NCI-H1436 (cell line): Measurements from ENCODE around the gene TRMT61A.

Source experiments
- DNase-seq: peaks from one replicate; lab custom pipeline; 2025; lab: John Stamatoyannopoulos, UW

The TRMT61A gene

DNA sequence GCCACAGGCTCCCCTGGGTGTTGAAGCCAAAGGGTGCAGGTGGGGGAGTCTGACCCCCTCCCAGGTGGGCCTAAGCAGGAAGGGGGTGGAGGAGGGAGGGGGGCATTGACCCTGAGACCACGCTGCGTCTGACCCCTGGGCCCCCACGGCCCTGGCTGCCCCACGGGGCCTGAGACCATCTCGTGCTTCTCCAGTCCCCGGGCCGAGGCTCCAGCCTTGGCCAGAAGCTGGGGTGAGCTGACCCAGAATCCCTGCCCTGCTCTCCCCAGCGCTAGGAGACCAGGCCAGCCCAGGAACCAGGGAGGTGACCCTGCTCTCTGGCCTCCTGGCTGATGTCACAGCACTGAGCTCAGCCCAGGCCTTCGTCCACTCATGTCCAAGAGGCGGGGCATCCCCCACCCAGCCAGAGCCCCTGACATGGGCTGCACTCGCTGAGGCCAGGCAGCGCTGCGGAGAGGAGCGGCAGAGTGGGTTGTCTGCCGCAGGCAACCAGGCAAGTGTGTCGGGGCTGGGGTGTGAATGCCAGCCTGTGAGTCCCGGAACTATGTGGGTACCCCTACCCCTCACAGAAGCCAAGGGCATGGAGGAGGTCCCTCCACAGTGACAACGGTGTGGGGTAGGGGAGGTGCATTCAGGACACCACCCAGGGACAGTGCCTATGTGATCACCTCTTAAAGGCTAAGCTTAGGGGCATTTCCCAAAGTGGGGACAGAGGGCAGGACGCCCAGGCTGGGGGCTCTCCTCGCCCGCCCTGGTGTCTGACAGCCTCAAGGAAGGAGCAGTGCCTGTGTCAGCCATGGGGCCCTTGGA, 6.3 kb downstream of the TRMT61A start:
- DNase-seq, result no peak

DNA sequence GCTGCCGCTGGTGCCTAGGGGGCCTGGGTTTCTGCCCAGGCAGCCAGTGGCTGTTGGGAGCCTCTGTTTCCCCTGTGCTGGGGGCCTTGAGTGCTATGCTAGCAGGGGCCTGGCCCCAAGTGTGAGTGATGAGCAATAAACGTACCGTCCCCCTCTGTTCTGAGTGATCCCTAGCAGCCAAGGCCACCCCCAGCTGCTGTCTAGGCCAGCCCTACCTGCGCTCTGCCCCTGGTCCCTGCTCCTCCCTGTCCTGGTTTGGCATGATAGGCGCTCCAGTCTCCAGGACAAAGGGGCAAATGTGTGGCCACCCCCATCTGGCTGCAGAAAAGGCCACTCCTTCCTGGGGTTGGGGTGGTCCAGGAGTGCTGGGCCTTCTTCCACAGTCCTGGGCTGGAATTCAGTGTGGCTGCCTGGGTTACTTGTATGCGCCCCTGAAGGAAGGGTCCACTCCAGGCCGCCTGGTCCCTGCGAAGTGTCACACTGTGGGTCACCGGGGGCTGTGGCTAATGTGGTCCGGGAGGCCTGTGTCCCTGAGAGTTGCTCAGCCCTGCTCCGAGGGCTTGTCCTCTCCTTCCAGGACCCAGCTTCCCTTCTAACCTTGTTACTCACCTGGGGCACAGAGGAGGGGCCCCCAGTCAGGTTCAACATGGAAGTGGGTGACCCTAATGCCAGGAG, 7.0 kb downstream of the TRMT61A start:
- no peak for DNase-seq

DNA sequence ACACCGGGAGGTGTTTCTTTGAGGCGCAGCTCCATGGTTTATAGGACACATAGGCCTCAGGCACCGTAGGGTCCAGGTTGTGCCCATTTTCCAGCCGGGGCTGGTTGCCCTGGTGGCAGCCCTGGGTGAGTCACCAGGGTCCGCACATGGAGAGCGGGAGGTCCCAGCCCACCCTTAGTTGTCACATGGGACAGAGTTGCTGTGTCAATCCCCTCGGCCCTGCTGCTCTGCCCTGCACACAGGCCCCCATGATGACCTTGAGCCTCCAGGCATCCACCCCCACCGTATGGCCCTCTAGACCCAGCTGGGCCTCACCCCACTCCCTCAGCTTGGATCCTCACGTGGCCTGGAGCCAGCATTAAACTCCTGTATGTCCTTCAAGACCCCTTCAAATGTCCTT, 7.7 kb downstream of the TRMT61A start:
- DNase-seq, result no peak

DNA sequence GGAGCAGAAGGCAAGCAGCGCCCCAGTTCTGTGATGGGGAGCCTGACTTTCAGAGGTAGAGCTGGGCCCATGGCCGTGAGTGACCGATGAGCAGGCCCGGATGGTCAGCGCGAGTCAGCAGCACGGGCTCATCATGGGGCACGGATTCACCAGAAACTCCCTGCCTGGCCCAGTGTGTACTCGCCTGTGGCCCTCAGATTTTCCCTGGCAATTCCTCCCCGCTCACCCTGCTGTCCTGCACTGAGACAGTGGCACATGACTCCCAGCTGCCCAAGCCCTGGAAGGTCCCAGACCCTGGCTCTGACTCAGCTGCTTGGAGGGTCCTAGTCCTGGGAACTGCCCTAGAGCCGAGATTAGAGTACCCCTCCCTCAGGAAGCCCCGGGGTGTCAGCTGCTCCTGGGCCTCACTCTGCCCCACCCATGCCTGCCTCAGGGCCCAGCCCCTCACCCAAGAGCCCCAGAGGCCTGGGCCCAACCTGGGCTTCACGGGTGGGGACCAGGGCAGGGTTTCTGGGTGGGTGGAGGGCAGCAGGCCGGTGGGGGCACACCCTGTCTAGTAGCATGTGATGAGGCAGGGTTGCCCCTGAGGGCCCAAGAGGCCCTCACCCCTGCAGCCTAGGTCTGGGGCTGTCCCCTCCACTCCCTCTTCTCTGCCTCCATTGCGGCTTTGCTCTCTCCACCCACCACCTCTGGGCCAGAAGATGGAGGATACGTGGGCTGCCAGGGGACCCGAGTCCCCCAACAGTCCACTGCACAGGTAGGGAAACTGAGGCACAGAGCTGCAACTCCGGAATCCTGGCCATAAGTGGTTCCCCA, 8.4 kb downstream of the TRMT61A start:
- DNase-seq, result no peak

DNA sequence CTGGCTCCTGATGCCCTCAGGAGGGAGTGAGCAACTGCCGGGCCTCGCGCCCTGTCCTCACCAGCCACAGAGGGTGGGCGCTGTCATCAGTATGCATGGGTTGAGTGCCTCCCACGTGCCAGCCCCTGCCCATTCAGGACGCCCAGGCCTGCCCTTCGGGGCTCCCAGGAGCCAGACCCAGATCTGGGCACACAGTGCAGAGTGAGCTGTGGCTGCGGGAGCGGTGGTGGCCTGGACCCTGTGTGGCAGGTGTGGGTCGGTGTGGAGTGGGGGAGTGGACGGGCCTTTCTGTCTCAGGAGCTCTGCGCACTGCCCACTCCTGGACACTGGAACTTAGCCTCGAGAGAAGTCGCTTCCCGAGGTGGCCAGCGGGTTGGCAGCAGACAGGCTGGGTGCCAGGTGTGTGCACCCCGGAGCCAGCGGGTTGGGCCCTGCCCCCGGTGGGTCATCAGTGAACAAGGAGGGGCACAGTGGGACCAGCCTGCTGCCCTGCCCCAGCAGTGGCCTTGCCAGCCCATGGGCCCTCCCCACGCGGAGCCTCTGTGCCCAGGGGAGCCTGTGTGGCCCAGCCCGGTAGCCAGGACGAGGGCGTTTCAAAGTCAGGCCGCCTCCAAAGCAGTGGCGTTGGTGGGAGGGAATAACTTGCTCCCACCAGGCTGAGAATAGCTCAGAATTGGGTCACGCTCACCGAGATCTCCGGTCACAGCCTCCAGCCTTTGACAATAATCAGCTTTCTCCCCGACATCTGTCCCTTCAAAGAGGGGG, 9.5 kb downstream of the TRMT61A start:
- no peak for DNase-seq

DNA sequence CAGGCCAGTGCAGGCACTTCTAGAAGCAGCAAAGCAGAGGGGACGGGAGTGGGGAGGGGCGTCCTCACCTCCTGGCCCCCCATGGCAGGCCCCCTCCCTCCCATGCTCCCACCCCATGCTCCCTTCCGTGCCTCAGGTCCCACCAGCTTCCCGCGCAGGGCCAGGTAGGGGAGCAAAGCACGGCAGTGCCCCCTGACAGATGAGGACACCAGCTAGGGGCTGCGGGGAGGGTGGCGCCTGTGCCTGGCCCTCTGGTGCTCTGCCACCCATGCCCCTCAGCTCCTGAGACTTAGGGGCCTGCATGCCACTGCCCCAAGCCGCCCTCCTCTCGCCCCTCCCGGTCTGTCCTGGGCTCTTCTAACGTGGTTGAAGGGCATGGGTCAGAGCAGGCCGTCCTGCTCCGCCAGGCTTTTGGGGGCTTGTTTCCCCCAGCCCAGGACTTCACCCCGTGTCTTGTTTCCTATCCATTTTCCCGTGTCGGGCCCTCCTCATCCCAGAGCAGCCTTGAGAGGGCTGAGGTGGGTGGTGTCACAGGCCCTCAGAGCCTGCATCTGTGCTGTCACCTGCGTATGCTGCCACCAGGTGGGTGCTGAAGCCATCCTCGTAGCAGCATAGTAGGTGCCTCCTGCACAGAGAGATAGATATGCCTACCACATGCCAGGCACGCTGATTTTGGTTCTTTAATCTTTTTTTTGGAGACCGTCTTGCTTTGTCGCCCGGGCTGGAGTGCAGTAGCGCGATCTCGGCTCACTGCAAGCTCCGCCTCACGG, 10.2 kb downstream of the TRMT61A start:
- DNase-seq, result no peak

DNA sequence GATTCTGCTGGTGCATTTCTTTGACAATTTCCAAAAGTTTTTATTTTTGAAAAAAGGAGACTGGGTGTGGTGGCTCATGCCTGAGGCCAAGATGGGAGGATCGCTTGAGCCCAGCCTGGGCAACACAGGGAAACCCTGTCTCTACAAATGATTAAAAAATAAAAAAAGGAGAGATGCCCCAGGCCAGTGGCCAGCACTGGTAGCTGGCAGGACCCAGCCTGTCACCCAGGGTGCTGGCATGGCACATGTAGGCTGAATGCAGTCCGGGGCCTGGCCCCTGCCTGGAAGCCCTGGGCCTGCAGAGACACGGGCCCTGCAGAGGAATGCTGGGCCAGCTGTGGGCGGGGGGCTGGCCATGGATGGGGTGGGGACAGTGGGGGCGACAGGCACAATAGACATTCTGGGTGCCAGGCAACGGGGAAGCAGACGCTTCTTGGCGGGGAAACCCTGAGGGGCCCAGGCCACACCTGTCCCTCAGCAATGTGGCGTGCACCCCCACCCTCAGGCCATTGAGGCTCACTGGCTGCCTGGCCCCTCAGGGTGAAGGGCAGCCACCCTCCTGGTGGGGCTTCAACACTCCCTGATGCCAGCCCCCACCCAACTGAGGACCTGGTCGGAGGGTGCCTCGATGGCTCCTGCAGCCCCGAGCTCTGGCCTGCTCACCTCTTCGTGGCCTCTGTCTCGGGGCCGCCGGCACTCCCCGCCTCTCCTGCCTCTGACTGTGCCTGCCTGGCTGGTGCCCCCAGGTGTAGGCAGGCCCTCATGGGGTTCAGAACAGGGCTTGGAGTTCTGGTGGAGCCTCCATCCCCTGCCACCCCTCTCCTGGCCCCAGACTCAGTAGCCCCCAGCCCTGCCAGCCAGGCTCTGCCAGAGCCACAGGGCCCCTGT, 12.1 kb downstream of the TRMT61A start:
- DNase-seq, result no peak

DNA sequence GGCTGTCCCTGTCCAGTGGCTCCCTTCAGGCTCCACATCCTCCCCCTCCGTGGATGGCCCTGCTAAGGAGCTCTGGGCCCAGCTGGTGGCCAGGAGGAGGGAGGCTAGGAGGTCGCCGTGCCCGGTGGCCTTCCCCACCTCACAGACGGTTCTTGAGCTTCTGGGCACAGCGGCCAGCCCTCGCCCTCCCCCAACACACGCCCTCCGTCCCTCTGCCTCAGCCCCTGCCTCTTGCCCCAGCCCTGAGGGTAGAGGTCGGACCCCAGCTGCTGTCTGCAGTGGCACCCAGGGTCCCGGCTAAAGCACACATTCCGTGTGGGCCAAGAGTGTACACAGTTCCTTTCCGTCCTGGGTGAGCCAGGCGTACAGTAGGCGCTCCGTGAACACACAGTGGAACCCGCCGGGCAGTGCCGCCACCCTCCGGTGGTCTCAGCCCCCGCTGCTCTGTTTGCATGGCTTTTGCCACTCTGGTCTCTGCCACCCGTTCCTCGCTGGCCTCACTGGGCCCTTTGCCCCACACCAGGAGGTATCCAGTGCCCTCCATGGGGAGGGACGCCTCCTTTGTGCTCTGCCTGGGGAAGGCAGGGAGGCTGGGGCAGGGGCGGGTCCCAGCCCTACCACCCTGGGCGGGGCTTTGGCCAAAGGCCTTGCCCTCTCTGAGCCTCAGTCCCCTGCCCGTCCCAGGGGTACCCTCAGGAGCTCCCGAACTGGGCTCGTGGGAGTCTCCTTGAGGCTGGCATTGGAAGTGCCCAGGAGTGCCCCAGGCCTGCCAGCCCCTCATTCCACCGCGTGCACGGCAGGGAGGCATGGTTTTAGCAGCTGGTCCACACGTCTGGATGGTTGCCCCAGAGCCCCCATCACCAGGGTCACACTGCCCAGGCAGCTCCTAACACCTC, 13.0 kb downstream of the TRMT61A start:
- no peak for DNase-seq

DNA sequence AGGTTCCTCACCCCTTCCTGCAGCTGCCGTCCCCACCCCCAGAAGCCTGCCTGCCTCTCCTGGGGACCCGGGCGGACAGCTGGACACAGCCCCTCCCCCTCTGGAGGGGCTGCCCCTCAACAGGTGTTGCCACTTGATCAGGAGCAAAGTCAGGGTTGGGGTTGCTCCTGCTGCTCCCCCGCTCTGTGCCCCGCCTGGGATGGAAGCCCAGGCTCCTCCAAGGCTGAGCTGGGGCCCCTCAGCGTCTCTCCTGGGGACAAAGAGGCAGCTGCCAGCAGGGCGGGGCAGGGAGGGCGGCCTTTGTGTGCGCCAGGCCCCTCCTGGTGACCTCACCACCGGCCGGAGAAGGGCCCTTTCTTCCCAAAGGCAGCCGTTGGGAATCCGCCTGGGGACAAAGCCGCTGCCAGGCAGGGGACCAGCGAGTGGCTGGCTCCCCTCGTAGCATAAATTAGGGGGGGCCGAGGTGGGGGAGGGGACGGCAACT, 13.7 kb downstream of the TRMT61A start:
- peak; percentile 78 for DNase-seq

DNA sequence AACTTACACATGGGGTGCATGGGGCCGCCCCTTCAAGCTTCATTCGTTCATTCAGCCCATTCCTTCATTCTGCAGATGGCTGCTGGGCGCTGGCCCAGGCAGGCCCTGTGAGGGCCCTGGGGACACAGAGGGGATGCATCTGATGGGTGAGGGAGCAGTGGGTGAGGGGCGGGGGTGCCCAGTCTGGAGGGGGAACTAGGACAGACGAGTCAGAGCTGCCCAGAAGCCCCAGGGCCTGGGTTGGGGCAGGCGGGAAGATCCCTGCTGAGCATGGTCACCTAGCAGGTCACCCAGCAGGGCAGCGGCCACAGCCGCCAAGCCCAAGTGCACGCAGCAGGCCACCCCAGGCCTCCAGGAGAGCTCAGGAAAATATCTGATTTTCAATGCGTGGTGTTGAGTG, 14.1 kb downstream of the TRMT61A start:
- DNase-seq, result peak; percentile 62

DNA sequence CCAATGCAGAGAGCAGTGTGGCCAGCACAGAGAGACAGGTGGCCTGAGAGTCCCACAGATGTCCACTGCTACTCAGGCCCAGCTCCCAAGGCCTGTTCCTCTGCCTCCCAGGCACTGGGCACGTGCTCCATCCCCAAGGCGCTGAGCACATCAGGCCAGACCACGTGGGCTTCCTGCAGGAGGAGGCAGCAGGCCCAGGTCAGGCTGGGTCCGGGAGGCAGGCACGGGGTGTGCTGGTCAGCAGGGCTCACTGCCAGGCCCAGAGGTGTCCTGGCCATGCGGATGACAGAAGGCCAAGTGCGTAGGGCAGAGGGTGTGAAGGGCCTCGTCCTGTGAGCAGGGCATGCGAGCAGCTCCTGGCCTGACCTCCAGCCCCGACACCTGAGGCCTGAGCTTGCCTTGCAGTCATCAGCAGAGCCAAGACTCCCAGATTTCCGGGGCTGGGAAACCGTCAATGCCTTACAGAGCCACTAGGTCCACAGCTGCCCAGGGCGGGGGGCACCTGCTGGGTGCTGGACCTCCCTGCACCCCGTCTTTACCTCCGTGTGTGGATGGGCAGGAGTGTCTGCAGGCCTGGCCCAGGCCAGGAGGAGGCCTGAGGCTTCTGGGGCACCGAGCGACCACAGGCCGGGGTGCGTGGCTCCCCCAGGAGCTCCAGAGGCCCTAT, 14.9 kb downstream of the TRMT61A start:
- DNase-seq, result no peak

DNA sequence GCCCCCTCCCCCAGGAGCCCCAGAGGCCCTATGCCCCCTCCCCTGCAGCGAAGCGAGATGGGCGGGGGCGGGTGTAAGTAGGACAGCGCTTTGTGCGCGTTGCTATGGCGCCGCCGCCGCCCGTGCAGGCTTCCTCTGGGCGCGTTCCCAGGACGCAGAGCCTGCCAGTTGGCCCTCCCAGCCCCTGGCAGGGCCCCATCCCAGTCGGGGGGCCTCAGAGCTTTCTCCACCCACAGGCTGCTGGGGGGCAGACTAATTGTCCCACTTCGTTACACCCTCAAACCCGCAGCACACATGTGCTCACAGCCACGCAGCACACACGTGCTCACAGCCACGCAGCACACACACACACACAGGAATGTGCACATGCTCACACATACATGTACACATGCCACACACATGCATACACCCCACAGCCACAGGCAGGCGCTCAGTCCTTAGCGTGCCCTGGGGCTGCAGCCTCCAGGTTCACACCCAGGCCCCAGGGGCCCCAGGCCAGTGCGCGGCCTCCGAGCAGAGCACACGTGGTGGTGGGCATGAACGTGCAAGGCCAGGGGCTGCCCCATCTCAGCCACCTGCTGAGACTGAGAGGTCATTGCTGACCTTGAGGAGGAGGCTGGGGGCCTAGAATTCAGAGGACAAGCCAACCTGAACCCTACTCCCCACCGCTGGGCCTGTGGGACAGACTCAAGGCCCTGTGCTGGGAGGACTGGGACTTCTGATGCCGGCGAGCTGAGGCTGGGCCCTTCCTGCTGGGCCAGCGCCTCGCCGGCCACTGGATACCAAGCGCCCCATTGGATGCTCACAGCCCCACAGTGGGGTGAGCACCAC, 15.6 kb downstream of the TRMT61A start:
- DNase-seq, result peak; percentile 43

DNA sequence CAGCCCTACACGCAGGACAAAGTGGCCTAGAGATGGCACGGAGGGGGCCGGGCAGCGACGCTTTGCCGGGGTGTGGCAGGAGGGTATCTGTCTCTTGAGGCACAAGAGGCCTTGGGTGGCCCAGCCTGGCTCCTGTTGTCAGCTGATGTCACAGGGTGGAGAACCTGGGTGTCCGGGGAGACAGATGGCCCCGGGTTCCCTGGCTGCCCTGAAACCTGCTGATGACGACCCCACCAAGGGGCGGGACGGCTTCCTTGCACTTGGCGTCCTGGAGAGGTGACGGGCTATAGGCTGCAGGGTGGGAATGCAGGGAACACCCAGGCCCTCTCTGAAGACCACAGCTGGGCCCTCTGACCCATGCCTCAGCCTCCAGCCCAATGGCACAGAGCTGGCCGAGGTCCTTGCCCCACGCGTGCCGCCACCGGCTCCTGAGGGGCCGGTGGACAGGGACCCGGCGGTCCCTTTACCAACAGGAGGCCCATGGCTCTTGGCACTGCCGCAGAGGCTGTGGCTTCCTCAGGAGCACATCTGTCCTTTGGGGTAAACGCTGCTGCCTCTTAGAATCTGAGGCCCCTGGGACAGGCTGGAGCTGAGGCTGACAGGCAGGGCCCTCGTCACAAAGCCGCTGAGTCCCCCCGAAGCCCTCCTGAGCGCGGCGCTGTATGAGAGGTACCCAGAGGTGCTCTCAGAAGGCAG, 16.4 kb downstream of the TRMT61A start:
- no peak for DNase-seq

DNA sequence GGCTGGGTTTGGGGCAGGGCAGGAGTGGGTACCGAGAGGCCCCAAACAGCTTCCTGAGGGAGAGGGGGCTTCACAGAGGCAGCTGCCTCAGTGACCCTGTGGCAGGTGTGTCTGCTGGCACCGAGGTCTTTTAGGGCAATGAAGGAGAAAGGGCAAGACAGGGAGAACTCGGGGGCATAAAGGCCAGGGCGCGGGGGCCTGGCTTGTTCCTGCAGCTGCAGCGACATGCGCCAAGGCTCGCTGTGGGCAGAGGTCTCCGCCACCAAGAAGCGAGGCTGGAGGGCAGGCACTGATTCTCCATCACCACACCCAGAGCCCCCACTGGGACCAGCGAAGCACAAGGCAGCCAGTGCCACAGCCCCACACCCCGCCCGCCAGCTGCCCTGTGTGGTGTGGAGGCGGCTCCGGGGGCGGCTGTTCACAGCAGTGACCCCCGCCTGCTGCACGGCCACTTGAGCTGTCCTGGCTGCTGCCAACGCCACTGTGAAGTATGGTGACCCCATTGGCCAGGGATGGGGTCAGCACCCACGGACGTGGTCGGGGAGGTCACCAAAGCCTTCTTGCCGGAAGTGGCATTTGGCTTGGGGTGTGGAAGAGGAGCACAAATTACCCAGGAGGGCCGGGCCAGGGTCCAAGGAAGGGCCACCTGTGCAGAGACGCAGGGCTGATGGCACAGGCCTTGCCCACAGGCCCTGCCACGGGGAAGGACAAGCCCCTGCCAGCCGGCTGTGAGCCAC, 17.1 kb downstream of the TRMT61A start:
- DNase-seq, result no peak

DNA sequence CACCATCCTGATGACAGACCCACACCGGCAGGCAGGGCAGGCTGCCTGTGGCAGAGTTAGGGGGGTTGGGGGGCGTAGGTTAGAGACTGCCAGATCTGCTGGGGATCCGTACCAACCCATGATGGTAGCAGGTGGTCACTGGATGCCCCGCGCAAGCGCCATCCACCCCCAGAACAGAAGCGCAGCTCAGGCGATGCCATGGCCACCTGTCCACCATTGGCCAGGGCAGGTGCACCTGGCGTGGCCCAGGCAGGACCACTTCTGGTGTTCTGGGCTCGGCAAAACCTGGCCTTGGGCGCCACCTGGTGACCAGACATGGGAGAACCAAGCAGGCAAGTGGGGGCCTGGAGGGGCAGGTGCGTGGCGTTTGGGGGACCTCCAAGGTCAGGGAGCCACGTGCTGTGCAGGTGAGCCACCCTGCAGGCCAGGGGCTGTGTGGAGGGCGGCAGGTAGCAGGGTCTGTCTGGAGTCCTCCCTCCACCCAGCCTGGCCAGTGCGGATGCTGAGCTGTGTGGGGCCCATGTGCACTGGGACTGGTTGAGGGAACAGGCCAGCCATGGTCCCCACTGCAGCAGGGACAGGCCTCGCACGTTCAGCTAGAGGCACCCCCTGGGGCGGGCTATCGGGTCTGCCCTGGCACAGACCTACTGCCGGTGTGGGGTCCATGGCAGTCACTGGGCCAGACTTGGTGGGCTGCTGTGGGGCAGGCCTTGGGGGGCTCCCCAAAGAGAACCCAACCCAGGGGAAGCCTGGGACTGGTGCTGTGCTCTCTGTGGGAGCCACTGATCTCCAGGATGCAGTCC, 17.9 kb downstream of the TRMT61A start:
- DNase-seq, result peak; percentile 51
